Loucy (cell line): Measurements from ENCODE around the gene WNT11.

Source experiments
- EZH2phosphoT487 ChIP-seq: fragments of 200-600 bp; IDR thresholded peaks from 2 replicates; pipeline ENCODE4 v1.6.1; 2018; ENCODE audit warnings: antibody characterized with exemption, mild to moderate bottlenecking, moderate library complexity, borderline replicate concordance
- TF ChIP-seq, protein P1 (sequence below): fragments of 200-600 bp; sonication (generic); conservative IDR thresholded peaks from 2 replicates; pipeline ENCODE4 v1.5.1; 2014; ENCODE audit warnings: mild to moderate bottlenecking, antibody characterized with exemption, low read length

DNA sequence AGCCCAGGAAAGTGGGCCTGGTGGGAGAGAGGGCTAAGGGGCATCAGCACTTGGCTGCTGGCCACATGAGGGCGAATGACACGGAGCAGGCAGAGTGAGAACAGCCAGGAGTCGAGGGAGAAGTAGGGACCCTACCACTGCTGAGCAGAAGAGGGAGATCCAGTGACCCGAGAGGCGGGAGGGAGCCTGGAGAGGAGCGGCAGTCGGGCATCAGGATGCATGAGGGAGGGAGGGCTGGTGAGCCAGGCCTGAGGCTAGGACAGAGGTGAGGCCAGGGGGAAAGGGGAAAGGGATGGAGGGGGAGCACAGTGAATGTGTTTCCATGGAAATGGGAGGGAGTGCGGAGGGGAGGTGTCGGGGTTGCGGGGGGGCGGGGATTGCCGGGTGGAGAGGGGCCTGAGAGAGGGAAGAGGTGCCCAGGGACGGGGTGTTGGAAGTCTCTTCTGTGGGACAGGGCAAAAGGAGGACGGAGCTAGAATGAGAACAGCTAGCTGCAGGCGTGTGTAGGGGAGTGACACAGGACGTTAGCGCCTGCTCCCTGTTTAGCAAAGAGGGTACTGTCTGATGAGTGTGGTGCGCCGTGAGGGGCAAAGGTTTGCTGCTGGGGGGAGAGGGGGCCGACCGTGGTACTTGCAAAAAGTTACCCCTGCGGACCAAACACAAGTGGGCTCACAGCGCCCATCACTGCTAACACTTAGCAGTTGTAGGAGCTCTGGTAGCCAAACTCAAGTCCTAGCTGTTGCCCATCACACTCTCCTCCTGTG lies 37.1 kb upstream of the WNT11 start:
- TF ChIP-seq, protein P1, sequence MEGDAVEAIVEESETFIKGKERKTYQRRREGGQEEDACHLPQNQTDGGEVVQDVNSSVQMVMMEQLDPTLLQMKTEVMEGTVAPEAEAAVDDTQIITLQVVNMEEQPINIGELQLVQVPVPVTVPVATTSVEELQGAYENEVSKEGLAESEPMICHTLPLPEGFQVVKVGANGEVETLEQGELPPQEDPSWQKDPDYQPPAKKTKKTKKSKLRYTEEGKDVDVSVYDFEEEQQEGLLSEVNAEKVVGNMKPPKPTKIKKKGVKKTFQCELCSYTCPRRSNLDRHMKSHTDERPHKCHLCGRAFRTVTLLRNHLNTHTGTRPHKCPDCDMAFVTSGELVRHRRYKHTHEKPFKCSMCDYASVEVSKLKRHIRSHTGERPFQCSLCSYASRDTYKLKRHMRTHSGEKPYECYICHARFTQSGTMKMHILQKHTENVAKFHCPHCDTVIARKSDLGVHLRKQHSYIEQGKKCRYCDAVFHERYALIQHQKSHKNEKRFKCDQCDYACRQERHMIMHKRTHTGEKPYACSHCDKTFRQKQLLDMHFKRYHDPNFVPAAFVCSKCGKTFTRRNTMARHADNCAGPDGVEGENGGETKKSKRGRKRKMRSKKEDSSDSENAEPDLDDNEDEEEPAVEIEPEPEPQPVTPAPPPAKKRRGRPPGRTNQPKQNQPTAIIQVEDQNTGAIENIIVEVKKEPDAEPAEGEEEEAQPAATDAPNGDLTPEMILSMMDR: no peak
- no peak for TF ChIP-seq EZH2phosphoT487
